Subcutaneous abdominal adipose tissue (tissue), 5 donors: Measurements from ENCODE around the gene CIAO3.
A peak's percentile ranks its signal among the peaks of the same experiment; 100 is the strongest.

ENCODE experiments used
- H3K27ac ChIP-seq: one replicate; pipeline ENCODE4 v1.7.0; 2013; ENCODE audit warnings: low read depth, mild to moderate bottlenecking, inconsistent platforms, low read length, moderate library complexity
- H3K27me3 ChIP-seq, 5 donors: one replicate each; pipeline ENCODE4 v1.7.0; 2013; ENCODE audit warnings: low read length in 5 of 5, inconsistent platforms in 1 of 5; ENCODE audit not compliant: control insufficient read depth in 5 of 5, insufficient read depth in 4 of 5
- H3K36me3 ChIP-seq, 5 donors: one replicate each; pipeline ENCODE4 v1.7.0; 2013; ENCODE audit warnings: low read length in 5 of 5; ENCODE audit not compliant: control insufficient read depth in 5 of 5, insufficient read depth in 5 of 5
- H3K4me1 ChIP-seq, 5 donors: one replicate each; pipeline ENCODE4 v1.7.0; 2013; ENCODE audit warnings: low read length in 5 of 5, mild to moderate bottlenecking in 3 of 5, moderate library complexity in 1 of 5; ENCODE audit not compliant: control insufficient read depth in 5 of 5, insufficient read depth in 5 of 5
- H3K4me3 ChIP-seq, 5 donors: one replicate each; pipeline ENCODE4 v1.7.0; 2013; ENCODE audit warnings: low read length in 5 of 5, low read depth in 1 of 5
- H3K9ac ChIP-seq, 5 donors: one replicate each; pipeline ENCODE4 v1.7.0; 2013; ENCODE audit warnings: low read length in 5 of 5, mild to moderate bottlenecking in 4 of 5, moderate library complexity in 3 of 5
- H3K9me3 ChIP-seq, 5 donors: one replicate each; pipeline ENCODE4 v1.7.0; 2013; ENCODE audit warnings: low read length in 5 of 5; ENCODE audit not compliant: control insufficient read depth in 5 of 5
- donor health status: healthy.
- donor health status: healthy.
- donor health status: healthy.
- donor health status: healthy.
- donor health status: healthy.

The CIAO3 gene

DNA sequence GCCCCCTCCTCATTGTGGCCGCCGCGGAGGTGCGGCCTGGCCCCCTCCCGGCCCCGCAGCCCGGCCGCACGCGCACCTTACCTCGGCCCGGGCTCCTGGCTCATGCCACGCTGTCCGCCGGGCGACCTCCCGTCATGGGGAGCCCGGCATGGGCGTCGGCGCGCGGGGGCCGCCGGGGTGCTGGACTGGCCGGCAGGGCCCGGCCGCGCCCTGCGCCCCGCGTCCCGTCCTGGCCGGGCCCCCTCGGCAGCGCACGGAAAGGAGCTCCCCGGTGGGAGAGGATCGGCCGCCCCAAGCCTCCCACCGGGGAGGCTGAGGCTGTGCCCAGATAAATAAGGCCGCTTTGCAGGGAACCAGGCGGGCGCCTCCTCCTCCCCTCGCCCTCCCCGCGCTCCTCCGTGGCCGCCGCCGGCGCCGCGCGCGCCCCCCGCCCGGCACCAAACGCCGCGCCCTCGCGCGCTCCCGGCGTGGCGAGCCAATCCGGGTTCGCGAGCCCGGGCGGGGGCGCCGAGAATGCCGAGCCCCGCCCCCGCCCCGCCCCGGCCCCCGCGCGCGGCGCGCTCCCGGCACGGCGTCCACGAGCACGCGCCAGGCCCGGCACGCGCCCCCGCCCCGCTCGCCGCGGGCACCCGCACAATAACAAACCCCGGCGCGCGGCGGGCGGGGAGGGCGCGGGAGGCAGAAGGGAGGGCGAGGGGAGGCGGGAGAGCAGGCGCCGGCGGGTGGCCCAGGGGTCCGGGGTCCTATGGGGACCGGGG, 35.2 kb downstream of the CIAO3 start, which contains the start of gene FBXL16:
Gene FBXL16, minus strand, starts transcription at position 371 of the 758 bp plus-strand sequence. CDS start 8,396 bp downstream, outside the sequence.
- Histone ChIP-seq H3K9ac (no peak within 1 kb of the TSS), H3K4me3 (no peak within 1 kb of the TSS)

DNA sequence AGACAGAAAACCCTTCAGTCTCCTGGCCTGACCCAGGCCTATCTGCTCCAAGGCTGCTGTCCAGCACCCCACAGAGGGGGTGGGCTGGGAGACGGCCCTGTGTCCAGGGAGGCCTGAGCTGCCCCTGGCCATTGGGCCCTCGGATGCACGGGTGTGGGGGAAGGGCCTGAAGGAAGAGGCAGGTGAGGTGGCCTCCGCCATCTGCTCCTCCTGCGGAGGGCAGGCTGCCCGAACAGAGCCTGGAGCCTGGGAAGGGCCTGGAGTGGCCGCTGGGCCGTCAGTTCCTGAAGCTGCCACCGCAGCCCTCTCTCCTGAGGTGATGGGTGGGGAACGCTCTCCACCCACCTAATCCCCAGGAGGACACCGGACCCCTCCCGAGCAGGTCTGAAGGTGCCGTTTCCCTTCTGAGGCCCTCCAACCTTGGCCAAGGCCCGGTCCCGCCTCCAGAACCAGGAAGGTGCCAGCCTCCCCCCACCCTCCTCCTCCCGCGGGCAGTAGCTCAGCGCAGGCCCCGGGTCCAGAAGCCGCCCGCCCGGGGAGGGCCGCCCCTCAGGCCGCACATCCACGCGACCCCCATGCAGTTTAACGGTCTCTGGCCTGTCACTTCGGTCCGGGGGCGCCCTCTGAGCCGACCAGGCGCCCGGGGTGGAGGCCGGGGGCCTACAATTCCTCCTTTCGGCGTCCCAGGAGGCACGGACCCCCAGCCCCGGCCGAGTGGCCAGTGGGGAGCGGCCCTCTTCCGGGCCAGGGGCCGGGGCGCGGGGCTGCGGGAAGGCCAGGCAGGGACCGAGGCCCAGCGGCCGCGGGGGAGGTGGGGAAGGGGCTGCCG, 36.0 kb downstream of the CIAO3 start:
- Histone ChIP-seq H3K27me3 (peaks cover 76 to 88% (median 79%) of the 10 kb centered on the region in 5 donors), H3K27ac (no peak overlapping the region), H3K4me1 (peaks cover 0 to 5% (median 3%) of the 10 kb centered on the region in 5 donors), H3K4me3 (no peak overlapping the region), H3K36me3 (no peaks in the 10 kb centered on the region), H3K9me3 (no peaks in the 10 kb centered on the region), H3K9ac (no peak overlapping the region)

More for the DNA sequence above, 35.2 kb downstream of the CIAO3 start, which contains the start of gene FBXL16:
- Histone ChIP-seq H3K27ac (no peak within 1 kb of the TSS), H3K9me3 (no peaks in the 10 kb centered on the region), H3K27me3 (peaks cover 77 to 90% (median 80%) of the 10 kb centered on the region in 5 donors), H3K36me3 (no peaks in the 10 kb centered on the region), H3K4me1 (peaks cover 0 to 5% (median 3%) of the 10 kb centered on the region in 5 donors)

DNA sequence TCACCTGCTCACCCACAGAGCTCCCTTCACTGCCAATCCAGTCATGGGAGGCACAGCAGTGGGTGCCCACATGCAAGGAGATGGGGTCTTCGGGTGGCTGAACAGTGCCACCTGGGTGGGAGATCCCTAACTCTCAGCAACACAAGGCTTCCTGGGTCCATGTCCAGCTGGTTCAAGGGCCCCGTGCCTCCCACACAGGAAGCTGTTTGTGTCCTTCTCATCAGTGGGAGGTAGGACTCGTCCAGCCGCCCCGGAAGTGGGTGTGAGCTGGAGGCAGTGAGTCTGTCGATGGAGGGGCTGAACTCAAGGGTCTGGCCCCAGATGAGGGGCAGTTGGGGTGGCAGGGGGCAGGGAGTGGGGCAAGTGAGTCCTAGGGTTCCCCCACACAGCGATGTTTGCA, 36.8 kb downstream of the CIAO3 start:
- no peak overlapping the region for H3K9ac ChIP-seq
- H3K27me3 ChIP-seq = peaks cover 72 to 88% (median 76%) of the 10 kb centered on the region in 5 donors

DNA sequence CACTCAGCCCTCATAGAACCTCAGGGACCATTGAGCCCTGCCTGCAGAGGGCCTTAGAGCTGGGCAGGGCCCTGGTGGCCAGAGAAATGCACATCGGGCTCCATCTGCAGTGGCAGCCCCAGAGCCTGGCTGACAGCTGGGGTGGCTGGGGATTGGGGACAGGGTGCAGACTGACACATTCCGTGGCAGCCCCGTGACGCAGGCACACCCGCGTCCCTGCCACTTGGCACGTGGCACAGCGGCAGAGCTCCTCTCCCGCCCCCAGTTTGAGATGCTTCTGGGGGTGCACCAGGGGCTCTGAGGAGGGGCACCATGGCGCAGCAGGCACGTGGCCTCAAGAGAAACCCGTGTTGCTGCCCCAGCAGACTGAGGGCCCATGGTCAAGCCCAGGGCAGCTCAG, 37.4 kb downstream of the CIAO3 start:
- Histone ChIP-seq H3K9me3 (no peaks in the 10 kb centered on the region), H3K4me1 (peaks cover 0 to 5% (median 3%) of the 10 kb centered on the region in 5 donors), H3K27ac (no peak overlapping the region), H3K36me3 (no peaks in the 10 kb centered on the region), H3K4me3 (no peak overlapping the region), H3K9ac (no peak overlapping the region), H3K27me3 (peaks cover 66 to 84% (median 70%) of the 10 kb centered on the region in 5 donors)

More for the DNA sequence above, 36.8 kb downstream of the CIAO3 start:
- peaks cover 0 to 5% (median 3%) of the 10 kb centered on the region in 5 donors for H3K4me1 ChIP-seq
- no peak overlapping the region for H3K27ac ChIP-seq
- no peaks in the 10 kb centered on the region for H3K36me3 ChIP-seq
- H3K4me3 ChIP-seq = no peak overlapping the region
- H3K9me3 ChIP-seq = no peaks in the 10 kb centered on the region

DNA sequence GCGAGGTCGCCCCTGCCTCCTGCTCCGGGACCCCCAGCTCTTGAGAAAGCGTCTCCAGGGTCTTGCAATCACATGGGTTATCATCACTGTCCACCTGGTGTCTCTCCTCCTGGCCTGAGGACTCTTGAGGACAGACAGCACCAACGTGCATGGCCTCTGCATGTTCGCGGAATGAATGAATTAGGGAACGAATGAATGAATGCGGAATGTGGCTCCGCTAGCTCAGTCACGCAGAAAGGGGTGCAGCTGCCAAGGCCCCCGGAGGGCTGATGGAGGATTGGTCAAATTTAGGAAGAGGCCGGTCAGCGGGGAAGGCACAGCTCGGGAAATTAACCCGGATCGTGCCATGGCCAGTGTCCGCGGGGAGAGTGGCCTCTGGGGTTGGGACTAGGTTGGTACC, 38.5 kb downstream of the CIAO3 start:
- Histone ChIP-seq H3K27me3 (peaks cover 57 to 76% (median 63%) of the 10 kb centered on the region in 5 donors), H3K36me3 (no peaks in the 10 kb centered on the region), H3K9me3 (no peaks in the 10 kb centered on the region), H3K9ac (no peak overlapping the region), H3K27ac (no peak overlapping the region), H3K4me3 (no peak overlapping the region), H3K4me1 (peaks cover 0 to 5% (median 3%) of the 10 kb centered on the region in 5 donors)

DNA sequence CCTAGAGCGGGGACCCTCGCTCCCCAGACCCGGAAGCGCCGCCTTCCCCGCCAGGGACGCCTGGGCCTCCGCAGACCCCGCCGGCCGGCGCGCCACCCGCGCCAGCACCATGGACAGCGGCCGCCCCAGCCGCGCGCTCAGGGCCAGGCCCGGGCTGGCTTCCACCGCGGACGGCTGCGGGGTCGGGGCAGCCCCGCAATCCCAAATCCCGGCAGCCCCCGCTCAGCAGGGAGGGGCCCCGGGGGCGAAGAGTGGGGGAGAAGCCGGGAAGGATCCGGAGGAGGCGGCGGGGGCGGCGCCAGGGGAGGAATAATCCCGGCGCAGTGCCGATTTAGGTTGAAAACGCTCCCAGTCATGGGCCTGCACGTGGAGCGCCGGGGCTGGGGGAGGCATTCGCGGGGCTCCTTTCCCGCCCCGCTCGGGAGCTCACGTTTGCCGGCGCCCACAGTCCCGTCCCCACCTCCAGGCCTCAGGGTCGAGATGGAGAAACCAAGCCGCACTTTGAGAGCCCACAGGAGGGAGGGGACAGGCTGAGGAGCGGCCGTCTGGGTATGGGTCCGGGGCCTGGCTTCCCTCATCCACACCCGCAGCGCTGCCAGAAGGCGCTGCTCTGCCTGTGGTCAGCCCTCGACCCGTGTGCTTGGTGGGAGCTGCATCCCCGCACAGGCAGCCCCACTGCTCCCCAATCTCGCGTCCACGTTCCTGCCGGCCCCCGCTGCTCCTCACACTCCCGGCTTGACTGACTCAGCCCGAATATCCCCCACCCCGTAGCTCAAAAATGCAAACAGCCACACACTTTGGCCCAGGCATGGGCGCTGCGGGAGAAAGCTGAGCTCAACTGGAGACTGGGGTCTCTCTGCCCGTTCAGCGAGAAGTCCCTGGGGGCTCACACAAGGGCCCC, 39.9 kb downstream of the CIAO3 start:
- H3K4me3 ChIP-seq = no peak overlapping the region
- no peak overlapping the region for H3K9ac ChIP-seq
- H3K4me1 ChIP-seq = peaks cover 0 to 4% (median 1%) of the 10 kb centered on the region in 5 donors
- no peaks in the 10 kb centered on the region for H3K9me3 ChIP-seq
- no peak overlapping the region for H3K27ac ChIP-seq
- peaks cover 52 to 72% (median 55%) of the 10 kb centered on the region in 5 donors for H3K27me3 ChIP-seq
- no peaks in the 10 kb centered on the region for H3K36me3 ChIP-seq

DNA sequence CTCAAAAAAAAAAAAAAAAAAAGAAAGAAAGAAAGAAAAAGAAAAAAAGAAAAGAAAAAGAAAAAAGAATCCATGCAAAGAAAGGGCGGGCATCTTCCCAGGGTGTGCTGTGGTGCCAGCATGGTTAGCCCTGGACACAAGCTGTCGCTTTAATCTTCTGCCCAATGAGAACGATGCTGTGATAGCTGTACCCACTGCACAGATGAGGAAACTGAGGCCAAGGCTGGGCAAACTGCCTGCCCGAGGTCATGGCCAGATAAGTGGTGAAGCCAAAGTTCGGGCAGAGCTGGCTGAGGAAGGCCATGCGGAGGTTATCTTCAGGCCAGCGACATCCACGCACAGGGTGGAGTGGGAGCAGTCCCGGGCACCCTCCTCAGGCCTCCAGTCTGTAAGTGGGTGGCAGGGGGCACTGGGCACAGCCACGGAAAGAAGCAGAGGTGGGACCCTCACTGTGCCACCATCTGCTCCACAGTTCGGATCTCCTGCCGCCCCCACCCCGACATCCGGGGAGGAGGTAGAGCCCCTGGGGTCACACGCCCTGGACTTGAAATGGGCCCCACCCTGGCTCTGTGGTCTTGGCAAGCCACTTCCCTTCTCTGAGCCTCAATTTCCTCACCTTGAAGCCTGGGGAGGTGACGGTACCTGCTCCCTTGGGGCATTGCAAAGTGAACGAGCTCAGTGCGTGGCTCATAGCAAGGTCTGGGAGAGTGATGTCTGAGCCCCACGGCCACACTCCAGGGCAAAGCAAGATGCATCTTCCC, 41.7 kb downstream of the CIAO3 start:
- Histone ChIP-seq H3K27me3 (peaks cover 53 to 77% (median 59%) of the 10 kb centered on the region in 5 donors), H3K36me3 (no peaks in the 10 kb centered on the region), H3K27ac (no peak overlapping the region)

DNA sequence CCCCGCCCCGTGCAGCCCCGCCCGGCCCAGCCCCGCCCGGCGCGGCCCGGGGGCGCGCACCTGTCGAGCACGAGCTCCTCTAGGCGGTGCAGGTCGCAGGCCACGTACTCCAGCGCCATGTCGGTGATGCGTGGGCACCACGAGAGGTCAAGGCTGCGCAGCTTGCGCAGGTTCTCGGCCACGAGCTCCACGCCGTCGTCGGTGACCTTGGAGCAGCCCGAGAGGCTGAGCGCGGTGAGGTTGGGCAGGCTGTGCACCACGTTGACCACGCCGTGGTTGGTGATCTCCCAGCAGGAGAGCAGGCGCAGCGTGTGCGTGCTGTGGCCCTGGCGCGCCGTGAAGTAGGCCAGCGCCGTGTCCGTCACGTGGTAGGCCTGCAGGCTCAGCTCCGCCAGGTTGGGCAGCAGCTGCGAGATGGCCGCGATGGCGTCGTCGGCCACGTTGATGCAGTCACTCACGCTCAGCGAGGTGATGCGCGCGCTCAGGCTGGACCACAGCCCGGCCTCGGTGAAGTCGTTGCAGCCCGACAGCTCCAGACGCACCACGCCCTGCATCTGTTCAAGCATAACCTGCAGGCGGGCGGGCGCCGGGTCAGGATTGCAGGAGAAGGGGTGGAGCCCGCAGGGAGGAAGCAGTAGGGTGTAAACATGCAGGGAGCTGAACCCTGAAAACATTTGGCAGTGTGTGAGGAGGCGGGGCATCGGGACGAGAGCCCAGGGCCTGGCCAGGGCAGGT, 45.3 kb downstream of the CIAO3 start:
- Histone ChIP-seq H3K36me3 (no peaks in the 10 kb centered on the region), H3K27me3 (peaks cover 39 to 61% (median 48%) of the 10 kb centered on the region in 5 donors), H3K27ac (no peak overlapping the region), H3K9me3 (peaks cover 0 to 4% (median 0%) of the 10 kb centered on the region in 5 donors), H3K9ac (peak overlapping the region in 1 of 5 donors; percentile 7), H3K4me3 (peak overlapping the region in 4 of 5 donors; percentile 3 to 55 (median 28)), H3K4me1 (peaks cover 0 to 15% (median 11%) of the 10 kb centered on the region in 5 donors)

More for the DNA sequence above, 41.7 kb downstream of the CIAO3 start:
- no peak overlapping the region for H3K4me3 ChIP-seq
- H3K9ac ChIP-seq = no peak overlapping the region
- H3K4me1 ChIP-seq = peaks cover 0 to 11% (median 10%) of the 10 kb centered on the region in 5 donors
- peaks cover 0 to 4% (median 0%) of the 10 kb centered on the region in 5 donors for H3K9me3 ChIP-seq
